ENCODE measurements around the gene PIBF1.
"Not testable (repeated sequence)": the region's sequence is repeated elsewhere in the genome, so short reads cannot be mapped to it uniquely, and the experiment has no call there.

PIBF1 gene, protein sequence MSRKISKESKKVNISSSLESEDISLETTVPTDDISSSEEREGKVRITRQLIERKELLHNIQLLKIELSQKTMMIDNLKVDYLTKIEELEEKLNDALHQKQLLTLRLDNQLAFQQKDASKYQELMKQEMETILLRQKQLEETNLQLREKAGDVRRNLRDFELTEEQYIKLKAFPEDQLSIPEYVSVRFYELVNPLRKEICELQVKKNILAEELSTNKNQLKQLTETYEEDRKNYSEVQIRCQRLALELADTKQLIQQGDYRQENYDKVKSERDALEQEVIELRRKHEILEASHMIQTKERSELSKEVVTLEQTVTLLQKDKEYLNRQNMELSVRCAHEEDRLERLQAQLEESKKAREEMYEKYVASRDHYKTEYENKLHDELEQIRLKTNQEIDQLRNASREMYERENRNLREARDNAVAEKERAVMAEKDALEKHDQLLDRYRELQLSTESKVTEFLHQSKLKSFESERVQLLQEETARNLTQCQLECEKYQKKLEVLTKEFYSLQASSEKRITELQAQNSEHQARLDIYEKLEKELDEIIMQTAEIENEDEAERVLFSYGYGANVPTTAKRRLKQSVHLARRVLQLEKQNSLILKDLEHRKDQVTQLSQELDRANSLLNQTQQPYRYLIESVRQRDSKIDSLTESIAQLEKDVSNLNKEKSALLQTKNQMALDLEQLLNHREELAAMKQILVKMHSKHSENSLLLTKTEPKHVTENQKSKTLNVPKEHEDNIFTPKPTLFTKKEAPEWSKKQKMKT

DNA sequence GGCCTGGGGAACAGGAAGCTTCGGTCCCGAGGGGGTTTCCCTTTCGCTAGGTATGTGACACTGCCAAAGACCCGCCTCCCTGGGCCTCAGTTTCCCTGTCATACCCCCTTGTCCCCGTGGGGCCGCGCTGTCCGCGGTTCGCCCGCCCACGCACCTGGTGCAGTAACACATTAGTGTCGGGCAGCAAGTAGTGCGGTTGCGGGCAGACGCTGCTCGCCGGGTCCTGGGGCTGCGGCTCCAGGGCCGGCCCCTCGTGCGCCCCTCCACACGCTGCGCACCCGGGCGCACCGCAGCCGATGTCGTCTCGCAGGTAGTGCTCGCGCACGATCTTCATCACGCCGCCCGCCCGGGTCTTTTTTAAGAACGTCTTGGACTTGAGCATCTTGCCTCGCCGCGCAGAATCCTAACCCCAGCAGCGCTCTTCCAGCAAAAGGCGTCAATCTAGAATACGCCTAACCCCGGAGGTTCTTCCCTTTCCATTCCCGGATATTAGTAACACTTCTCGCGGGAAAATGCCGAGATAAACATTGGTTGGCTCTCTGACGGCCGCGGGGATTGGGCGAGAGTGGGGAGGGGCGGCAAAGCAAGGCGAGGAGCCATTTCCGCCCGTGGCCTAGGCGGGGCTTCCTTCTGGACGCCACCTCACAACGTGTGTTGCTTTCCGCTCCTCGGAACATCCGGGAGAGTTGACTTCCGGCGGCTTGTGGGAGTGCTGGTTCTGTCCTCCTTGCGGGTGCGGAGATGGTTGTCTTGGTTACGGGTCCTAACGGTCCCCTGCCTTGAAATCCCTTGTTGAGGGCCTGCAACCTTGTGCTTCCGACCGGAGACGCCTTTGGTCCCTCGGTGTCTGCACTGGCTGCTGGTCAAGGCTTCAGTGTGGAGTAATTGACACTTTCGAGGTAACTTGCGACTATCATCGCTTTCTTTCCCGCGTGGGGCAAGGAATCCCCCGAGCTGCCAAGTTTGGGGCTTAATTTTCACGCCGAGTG lies at the start of gene PIBF1, which contains the start of gene DIS3:
PIBF1 (plus strand) TSS at position 683 of the 989 bp plus-strand sequence. CDS start 1,337 bp downstream, outside the sequence.
DIS3 (minus strand) TSS at position 450 of the 989 bp plus-strand sequence; CDS start at position 382, 68 bp downstream.
- DNase-seq (ENCODE audit: low read depth): peak; percentile 94

DNA sequence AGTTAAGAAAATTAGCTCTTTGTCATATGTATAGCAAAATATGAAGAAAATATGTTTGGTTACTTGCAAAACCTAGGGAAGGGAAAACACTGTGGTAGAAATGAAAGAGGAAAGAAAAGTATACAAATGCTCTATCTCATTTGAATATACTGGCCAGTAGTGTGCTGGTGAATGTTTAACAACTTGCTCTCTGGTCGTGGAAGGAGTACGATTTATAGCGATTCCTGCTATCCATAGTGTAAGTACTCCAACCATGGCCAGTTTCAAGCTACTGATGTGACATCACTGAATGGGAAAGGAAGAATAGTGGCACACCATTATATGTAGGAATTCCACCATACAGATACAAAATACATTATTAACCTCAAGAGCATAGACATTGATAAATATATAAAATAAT lies 44.9 kb upstream of the PIBF1 start:
- DNase-seq (ENCODE audit: low read depth): no peak

DNA sequence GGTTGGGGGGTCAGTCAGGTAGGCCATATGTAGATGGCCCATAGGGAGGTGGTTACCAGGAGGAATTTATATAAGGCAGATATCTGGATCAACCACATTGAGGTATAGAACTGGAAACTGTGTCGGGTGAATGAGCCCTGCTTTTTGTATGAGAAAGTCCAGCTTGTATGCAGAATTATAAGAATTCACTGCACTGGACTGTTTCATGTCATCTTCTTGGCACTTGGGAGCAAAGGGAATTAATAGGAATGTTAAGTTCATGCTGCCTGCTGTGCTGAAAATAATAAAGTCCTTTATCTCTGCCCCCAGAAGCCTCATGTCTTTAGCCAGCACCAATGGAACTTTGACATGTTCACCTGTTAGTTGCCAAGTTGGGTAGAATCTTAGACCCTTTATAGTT lies 41.9 kb upstream of the PIBF1 start:
- DNase-seq (ENCODE audit: low read depth): no peak

DNA sequence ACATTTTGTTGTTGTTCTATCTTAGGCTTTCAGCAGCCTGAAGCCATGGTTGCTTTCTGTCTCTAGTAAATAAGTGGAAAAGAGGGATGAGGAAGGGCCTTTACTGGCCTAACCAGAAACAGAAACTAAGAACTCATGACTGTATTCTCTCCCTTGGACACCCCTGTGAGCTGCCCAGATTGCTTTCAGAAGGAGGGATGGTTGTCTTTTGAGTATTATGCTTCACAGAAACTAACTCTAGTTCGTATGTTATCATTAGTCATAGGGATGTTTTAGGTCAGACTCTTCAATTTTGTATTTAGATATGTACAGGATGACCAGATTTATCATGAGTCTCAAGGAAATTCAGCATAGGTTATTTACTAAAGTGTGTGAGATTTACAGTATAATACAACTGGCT lies 36.7 kb upstream of the PIBF1 start:
- no peak for DNase-seq (ENCODE audit: low read depth)

DNA sequence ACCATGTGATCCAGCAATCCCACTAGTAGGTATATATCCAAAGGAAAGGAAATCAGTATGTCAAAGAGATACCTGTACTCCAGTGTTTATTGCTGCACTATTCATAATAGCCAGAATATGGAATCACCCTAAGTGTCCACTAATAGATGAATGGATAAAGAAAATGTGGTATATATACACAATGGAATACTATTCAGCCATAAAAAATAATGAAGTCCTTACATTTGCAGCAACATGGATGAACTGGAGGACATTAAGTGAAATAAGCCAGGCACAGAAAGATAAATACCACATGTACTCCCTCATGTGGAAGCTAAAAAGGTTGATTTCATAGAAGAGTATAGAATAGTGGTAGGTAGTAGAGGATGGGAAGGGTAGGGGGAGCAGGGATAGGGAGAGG lies 30.7 kb upstream of the PIBF1 start:
- no peak for DNase-seq (ENCODE audit: low read depth)

DNA sequence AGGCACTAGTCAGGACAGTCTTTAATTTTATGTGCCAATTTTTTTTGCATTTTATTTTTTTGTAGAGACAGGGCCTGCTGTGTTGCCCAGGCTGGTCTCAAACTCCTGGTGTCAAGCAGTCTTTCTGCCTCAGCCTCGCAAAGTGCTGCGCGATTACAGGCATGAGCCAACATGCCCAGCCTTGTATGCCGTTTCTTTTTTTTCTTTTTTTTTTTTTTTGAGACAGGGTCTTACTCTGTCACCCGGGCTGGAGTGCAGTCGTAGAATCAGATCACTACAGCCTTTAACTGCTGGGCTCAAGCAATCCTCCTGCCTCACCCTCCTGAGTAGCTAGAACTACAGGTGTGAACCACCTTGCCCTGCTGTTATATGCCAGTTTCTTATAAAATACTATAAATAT lies 27.8 kb upstream of the PIBF1 start:
- no peak for DNase-seq (ENCODE audit: low read depth)

DNA sequence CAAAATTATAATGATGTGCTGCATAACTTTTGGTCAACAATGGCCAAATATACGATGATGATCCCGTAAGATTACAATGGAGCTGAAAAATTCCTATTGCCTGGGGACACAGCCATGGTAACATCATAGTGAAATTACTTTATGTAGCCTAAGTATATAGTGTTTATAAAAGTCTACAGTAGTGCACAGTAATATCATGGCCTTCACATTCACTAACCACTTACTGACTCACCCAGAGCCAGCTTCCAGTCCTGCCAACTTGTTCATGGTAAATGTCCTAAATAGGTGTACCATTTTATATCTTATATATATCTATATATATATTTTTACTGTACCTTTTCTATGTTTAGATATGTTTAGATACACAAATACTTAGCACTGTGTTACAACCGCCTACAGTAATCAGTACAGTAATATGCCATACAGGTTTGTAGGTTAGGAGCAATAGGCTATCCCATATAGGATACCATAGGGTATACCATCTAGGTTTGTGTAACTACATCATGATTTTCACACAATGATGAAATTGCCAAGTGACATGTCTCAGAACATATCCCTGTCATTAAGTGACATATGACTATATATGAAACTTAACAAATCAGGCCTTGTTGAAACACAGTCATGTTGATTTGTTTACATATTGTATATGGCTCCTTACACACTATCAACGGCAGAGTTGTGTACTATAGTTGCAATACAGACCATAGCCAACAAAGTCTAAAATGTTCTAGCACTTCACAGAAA lies 24.0 kb upstream of the PIBF1 start:
- DNase-seq (ENCODE audit: low read depth): no peak

DNA sequence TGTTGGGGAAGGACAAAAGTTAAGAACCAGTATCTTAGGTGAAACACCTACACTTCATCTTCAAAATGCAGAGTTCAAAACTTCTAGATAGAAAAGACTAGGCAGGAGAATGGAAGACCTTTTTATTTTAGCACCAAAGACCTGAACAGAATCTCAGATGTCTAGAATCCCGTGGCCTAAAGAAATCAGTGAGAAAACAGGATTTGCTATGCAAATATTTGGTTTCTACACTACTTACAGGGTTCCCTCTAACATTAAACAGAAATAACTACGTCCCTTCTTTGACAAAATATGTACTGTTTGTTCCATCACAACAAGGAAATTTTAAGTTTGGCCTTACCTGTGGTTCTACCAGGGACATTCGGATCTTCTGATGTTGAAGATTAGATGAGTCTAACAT lies 21.7 kb upstream of the PIBF1 start:
- DNase-seq (ENCODE audit: low read depth): no peak

DNA sequence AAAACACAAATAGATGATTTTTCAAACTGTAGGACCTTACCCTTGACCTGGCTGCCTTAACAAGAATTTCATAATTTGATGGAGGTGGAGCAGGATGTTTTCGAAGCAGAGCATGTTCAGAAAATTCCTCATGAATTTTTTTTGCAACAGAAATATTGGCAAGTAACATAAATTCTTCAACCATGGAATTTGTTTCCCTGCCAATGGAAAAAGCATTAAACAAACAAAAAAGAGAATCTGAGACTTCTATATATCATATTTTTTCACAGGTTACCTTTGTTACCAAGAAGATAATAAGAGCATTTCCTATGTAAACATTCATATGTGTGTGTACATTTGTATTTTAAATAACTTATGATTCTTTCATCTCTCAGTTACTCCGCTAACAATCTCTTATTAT lies 18.5 kb upstream of the PIBF1 start:
- no peak for DNase-seq (ENCODE audit: low read depth)

DNA sequence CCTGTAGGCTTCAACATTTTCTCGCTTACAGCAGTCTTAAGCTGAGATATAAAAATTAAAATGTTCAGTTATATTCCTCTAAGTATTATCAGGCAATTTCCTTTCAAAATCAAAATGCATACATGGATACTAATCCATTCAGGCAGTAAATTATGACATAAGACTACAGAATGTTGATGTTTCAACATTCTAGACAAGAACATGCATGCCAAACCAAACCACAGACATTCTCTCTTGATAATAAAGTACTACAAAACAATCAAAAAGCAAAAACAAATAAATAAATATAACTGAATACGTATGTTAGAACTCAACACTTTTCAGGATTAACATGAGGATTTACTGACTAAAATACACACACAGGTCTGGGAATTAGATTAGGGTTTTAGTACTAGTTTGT lies 7.9 kb upstream of the PIBF1 start:
- DNase-seq (ENCODE audit: low read depth): no peak

DNA sequence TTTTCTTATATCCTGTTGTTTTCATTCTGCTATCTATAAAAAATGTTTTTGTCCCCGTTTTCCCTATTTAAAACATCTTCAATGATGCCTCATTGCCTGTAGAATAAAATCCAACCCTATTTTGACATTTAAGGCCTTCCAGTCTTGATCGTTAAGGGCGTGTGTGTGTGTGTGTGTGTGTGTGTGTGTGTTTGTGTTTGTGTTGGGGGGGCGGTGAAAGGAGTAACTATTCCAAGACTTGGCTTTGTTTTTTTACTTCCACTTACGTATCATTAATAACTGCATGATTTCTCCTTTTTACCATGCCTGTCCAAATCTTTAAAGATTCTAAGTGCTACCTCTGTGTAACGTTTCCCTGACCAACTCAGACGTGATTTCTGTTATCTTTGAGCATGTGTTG lies 784 bp downstream of the PIBF1 start:
- DNase-seq (ENCODE audit: low read depth): no peak

DNA sequence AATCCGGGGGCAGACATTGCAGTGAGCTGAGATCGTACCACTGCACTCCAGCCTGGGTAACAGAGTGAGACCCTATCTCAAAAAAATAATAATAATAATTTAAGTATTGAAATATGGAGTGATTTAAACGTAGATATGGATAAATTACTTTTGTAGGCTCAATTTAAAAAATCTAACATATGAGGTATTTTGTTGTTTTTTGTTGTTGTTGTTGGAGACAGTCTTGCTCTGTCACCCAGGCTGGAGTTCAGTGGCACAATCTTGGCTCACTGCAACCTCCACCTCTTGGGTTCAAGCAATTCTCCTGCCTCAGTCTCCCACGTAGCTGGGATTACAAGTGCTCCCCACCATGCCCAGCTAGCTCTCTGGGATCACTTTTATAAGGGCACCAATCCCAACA lies 2.7 kb downstream of the PIBF1 start:
- DNase-seq (ENCODE audit: low read depth): not testable (repeated sequence)

DNA sequence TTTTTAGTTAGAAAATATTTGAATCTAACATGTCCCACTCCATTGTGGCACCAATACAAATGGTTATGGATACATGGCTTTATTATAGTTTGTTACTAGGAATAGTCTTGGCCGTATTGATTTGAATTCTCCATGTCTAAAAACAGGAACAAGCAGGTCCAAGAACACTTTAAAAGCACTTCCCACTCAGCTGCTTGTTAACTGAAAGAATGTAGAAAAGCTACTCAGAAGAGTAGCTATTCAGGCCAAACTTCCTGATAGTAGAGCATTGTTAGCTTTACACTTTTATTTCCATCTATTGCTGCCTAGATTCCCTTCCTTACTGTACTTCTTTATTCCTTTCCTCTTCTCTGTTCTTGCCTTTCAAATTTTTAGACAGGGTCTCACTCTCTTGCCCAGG lies 6.9 kb downstream of the PIBF1 start:
- DNase-seq (ENCODE audit: low read depth): no peak

DNA sequence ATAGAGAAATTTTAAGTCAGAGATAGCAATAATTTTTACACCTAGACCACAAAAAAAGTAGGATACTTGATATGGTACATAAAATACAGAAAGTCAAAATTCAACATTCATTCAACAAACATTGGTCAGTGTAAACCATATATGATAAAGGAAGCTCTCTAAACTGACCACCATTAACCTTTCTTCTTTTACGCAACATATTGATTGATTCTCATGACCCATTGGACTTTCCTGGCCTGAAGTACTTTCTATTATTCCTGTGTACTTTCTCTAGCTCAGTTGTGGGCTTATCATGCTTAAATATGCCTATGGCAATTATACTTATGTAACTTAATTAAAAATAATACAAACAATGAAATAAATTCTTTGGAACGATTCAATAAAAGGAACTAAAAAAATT lies 10.7 kb downstream of the PIBF1 start:
- no peak for DNase-seq (ENCODE audit: low read depth)

DNA sequence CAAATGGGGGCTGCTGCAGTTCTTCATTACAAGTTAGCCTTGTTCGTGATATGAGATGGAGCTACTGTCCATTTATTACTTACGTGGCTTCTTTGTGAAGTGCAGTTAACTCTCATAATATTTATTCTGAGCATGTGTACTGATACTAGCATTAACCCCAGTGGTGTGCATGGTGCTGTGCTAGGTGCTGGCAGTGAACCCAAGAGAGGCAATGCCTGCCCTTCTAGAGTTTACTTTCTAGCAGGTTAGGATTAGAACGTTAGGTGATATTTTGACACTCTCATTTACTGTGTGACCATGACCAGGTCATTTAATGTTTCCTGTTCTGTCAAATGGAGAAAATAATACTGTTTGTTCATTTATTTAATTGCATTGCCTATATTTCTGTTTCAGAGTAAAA lies 16.9 kb downstream of the PIBF1 start:
- no peak for DNase-seq (ENCODE audit: low read depth)

DNA sequence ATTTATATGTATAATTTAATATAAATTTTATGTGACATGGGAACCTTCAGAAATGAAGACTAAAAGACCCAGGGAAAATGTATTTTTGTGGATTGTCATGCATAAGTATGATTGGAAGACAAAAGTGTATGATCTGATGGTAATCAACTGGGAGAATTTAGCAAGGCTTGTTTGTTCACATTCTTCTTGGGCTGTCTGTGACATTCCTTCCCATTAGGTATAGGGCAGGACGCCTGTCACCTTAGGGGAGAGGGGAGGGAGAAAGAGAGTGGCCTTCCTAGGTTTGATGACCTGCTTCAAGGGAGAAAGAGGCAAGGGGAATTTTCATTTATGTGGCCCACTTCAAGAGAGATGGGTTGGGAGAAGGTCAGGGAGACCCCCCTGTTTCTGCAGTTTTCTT lies 22.4 kb downstream of the PIBF1 start:
- DNase-seq (ENCODE audit: low read depth): no peak

DNA sequence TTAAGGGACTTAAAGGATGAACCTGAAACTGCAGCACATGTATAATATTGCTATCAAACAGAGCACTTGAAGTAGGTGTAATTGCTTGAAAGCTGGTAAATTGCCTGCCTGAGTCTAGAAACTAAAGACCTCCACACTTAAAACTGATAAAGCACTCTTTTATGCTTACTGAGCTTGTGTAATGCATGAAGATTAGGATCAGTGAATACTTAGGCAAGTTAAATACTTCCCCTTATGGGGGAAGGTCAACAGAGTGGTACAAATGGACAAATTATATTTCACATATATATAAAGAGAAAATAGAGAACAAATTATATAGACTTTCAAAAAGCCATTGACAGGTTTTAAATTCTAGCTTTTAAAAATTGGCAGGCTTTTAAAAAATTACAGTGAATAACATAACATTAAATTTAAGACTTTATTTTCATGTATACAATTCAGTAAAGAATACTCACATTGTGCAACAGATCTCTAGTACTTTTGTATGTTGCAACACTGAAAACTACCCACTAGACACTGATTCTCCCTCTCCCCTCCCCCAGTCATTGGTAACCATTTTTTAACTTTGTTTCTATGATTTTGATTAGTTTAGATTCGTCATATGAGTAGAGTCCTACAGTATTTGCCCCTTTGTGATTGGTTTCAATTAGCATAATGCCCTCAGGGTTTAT lies 23.9 kb downstream of the PIBF1 start:
- no peak for DNase-seq (ENCODE audit: low read depth)

DNA sequence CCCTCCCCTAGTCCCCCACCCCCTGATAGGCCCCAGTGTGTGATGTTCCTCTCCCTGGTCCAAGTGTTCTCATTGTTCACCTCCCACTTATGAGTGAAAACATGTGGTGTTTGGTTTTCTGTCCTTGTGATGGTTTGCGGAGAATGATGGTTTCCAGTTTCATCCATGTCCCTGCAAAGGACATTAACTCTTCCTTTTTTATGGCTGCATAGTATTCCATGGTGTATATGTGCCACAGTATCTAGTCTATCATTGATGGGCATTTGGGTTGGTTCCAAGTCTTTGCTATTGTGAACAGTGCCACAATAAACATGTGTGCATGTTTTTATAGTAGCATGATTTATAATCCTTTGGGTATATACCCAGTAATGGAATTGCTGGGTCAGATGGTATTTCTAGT lies 24.6 kb downstream of the PIBF1 start:
- DNase-seq (ENCODE audit: low read depth): not testable (repeated sequence)

DNA sequence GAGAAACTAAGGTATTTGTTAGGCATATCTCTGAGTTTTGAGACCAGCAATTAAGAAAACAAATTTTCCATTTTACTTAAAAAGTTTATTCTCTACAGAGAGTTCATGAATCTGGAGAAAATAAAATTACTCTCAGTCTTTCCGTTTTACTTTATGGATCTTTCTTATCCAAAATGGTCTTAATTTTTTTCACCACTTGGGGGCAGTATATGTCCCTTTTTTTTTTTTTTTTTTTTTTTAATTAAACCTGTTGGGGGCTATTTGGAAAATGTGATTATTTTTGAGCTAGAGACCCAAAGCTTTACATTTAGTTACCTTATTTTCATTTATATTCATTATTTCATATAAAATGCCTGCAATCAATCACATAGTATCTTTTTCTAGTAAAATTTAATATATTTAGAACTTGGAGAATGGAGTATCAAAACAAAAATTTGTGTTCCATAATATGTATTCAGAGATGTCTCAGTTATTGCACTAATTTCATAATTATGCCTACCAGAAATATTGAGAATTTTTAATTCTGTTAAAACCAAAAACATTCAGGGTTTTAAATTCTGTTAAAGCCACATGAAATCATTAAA lies 27.1 kb downstream of the PIBF1 start:
- no peak for DNase-seq (ENCODE audit: low read depth)

DNA sequence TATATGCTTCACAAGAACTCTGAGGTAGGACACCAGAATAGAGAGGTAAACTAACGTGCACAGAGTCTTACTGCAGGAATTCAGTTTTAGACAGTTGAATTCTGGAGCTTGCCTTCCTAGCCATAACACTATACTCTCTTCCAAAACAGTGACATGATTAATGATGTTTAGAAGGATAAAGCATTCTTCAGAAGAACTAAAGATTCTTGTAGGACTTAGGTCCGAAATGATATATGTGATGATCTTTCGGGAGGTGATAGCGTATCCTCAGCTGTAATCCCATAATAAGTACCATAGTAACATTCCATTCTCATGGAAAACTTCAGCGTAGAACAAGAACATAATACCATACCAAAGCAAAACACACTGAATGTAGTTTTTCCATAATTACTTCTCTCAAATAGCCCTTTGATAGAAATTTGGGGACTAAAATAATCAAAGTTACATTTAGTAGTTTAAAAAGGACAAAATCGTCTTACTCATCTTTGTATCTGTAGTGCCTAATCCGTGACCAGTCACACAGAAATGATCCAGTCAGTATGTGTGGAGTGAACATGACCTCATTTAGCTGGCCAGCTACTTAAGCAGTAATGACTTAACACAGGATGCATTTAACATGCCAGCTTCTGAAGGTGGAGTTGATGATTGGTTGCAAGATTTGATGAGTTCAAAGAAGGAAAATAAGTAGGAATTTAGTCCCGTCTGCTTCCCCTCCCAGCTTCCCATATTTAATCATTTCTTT lies 38.4 kb downstream of the PIBF1 start:
- no peak for DNase-seq (ENCODE audit: low read depth)
